GM19099 (cell line): ENCODE measurements around the gene TGFBR3.

Experiments used
- POLR2A ChIP-seq: IDR thresholded peaks from 3 replicates; pipeline ENCODE4 v1.6.1; 2011; ENCODE audit warnings: low read depth; ENCODE audit not compliant: insufficient read length; ENCODE audit errors: extremely low read depth

The TGFBR3 gene

DNA sequence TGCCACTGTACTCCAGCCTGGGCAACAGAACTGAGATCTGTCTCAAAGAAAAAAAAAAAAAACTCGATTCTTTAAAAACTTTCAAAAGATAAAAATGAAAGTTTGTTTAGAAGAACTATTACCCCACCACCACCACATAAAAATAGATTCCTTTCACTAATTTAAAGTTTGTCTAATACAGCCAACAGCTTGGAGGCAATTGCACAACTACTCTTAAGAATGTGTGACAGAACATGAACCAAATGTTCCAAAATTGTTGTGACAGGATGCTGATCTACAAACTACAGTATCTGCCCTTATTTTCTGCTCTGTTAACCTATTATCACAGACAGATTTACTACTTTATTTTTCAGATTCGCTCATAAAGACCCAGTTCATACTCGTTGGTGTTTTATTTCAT is 5.5 kb upstream of the TGFBR3 start:
- TF ChIP-seq POLR2A, result no peak

DNA sequence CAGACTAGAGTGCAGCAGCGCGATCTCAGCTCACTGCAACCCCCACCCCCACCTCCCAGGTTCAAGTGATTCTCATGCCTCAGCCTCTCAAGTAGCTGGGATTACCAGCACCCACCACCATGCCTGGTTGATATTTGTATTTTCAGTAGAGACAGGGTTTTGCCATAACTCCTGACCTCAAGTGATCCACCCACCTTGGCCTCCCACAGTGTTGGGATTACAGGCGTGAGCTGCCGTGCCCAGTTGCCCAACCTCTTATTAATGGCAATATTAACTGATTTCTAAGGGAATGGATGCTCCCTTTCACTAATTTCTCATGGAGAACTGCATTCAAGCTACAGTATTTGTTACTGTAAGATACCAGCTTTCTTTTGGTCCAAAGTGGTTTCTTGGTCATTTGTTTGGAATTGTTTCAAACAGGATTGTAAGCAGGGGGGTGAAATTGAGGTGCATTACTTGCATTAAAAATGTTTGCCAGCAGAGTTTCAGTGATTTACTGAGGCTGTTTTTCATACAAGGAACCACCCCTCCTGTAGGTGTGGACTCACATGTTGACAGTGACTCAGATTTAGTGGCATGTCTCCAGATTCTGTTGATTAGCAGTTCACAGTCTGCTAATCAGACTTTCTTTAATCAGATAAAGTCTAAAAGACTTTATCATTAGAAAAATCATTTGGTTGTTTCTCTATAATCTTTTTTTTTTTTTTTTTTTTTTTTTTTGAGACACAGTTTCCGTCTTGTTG is 3.9 kb upstream of the TGFBR3 start:
- no peak for TF ChIP-seq POLR2A

DNA sequence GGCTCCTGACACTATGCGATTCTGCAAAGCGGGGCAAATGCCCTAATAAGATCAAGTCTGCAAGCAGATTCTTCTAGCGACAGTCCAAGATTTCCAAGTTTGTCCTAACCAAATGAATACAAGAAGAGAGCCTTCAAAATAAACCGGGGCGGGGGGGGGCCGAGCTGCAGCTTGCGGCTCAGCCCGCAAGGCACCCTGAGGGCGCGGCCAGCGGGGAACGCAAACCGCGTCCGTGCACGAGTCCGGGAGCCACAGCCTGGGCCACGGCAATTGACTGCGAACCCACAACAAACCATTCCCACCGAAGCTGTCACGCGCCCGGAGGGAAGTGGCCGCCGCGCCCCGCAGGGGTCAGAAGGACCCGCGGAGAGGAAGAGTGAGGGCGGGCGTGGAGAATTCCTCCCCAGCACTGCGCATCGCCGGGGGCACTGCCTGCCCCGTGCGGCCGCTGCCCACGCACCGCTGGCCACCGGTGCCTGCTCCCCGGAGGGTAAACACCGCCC is 687 bp downstream of the TGFBR3 start:
- TF ChIP-seq POLR2A, result no peak

DNA sequence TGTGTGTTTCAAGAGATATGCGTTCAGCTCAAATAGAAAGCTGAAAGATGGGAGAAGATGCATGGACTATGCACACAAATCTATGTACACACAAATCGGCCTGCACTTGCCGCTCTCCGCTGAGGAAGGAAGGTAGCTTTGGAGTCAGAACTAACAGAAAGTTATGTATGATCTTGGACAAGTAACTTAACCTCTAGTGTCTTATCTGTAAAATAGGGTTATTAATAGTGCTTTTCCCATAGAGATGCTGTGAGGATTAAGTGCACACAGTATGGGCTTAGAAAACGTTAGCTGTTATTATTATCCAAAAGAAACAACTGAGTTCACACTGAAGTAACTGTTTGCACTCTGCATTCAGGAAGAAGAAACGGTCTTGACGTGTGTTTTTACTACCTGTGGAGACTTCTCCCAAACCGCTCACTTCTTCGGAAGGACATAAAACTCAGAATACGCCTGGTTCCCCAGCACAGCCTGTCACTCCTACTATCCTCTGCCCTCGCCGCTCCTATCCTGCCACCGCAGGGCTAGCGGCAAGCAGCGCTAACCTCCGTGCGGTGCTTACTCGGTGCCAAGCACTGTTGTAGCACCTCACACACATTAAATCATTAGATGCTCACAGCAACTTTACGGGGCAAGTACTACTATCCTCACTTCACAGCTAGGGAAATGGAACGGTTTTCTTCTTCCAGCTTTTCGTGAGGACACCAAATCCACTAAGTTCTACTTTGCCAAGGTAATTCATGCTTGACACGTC is 1.3 kb downstream of the TGFBR3 start:
- TF ChIP-seq POLR2A, result no peak

DNA sequence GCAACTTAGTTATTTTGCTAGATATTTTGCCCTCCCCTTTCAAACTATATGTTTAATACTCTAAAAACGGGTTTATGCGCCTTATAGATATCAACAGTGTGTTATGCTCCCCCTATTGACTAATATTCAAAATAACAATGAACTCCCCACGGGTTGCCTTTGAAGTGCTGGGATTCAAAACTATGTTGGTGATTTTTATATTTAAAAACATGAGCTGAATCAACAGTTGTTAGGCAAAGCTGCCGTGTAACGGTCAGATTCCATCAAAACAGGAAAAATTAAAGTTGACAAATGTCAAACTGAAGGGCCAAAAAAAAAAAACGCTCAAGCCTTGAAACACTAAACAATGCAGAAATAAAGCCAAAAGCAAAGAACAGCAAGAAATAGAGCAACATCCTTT is 2.5 kb downstream of the TGFBR3 start:
- TF ChIP-seq POLR2A, result no peak

DNA sequence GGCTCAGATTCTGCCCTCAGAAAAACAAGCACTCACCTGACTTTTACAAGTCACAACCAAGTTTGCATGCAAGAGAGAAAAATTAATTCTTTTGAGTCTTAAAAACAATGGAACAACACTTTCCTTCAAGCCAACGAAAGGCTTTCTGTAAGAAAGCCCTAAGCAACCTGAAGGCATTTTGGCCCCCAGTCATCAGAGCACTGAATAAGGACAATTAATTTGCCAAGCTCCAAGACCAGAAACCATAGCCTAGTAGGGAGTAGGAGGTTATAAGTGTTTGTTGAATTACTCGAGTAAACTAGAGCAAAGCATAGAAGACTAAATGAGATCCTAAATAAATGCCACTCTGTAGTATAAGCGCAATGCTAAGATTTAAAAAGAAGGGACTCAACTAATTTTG is 4.7 kb downstream of the TGFBR3 start:
- no peak for TF ChIP-seq POLR2A

DNA sequence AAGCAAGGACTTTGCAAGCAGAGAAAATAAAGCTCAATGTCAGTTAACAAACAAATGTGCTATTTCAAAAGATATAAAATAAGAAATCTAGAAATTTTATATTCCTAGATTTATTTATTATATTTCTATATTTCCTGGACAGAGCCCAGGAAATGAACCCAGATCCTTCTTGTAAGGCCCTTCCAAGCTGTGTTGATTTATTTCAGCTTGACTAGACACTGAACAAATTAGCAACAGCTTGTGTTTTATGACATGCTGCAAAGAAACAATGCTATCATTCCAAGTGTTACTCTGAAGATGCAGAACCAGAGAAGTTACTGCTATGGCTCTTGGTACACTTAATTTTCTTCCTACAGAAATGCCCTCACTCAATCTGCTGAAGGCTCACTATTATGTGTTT is 6.2 kb downstream of the TGFBR3 start:
- TF ChIP-seq POLR2A, result no peak

DNA sequence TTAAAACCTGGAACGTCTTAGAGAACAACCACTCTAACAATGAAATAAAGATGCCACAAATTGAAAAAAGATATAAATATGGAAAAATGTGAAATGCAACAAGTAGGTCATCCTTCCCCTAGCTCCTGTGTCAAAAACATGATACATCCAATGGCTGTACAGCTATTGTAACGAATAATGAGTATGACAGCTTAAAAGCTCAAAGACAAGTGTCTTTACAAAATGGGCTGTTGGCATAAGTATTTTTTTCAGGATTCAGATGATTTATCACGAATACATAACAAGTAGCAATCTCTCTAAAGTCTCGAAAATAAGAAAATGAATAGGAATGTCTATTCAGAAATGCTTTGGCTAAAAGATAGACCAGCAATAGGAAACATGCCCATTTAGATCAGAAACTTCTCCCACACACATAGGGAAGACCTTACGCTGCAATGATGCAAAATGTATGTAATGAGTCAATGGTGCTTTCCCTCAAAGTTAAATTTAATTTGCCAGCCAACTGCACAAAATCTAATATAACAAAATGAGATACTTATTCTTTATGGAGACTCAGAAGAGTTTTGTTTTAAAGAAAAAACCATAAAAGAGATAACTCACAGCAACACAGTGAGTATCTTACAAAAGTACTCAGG is 8.3 kb downstream of the TGFBR3 start:
- TF ChIP-seq POLR2A, result no peak

DNA sequence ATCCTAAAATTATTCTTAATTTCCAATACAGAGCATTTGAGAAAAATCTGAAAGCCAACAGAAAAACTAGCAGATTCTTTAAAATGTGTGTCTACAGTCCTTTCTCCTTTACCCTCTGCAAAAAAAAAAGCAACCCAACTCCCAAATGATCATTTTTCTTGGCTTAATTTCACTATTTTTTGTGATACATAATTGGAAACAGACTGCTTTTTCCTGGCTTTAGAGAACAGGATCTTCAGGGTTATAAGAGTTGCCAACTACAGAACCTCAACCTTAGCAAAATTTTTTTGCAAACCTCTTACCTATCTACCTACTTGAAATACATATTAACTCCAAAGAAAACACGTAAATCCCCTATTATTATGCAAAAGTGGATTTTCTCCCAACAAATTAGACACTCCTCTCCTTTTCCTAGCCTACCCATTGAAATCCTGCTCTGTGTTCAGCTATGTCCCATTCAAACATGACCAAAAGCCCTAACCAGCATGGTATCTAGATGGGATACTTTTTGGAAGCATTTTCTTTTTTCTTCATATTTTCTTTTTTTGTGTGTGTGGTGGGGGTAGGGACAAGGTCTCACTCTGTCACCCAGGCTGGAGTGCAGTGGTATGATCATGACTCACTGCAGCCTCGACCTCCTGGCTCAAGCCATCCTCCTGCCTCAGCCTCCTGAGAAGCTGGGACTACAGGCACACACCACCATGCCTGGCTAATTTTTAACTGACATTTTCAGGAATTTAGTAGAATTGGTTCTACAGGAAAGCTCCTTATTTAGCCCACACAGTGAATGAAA is 9.0 kb downstream of the TGFBR3 start:
- TF ChIP-seq POLR2A, result no peak

DNA sequence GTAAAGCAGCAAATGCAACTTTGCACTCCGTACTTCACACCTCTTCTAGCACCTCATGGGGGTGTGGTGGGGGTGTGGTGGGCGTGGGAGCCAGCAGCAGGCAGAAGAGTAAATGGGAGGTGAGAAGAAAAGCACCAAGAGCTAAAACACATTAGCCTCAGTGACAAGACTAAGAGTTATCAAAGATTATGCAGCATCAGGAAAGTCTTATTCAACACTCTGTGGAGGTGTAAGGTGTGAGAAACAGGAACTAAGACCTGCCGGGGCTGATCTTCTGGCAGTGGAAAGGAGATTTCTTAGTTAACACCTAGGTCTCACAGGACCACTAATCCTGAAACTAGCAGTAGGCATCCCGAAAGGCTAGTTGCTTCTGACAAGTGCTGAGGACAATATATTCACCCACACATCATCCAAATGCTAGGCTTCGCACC is 9.9 kb downstream of the TGFBR3 start:
- TF ChIP-seq POLR2A, result no peak

DNA sequence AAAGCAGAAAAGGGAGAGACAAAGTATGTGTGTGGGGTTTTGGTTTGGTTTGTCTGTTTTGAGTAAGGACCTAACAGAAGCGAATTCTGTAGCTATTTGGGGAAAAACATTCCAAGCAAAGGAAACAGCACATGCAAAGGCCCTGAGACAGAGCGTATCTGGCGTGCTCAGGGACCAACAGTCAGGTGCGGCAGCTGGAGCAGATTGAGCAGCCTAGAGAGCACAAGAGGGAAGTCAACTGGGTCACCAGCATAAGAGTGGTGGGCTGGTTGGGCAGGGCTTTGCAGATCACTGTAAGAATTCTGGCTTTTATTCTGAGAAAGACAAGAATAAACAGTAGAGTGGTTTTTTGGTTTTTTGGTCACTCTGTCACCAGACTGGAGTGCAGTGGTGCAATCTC is 11.8 kb downstream of the TGFBR3 start:
- TF ChIP-seq POLR2A, result no peak

DNA sequence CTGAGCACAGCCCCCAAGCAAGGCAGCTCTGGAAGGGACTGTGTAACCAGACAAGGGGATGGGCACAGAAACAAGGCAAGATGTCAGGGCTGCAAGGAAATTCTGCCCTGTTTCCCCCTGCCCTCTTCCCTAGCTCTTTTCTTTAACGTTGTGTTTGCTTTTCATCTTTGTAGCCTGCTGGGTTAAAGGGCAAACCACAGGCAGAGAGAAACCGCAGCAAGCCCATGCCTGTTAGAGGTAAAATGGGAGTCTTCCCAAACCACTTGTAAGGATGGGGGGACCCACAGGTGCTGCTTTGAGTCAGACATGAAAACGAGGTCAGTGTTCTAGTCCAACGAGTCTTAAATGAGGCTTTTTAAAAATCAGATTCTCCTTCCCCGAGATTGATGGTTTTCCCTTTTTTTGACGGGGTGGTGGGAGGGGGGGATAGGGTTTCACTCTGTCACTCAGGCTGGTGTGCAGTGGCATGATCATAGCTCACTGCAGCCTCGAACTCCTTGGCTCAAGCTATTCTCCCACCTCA is 13.3 kb downstream of the TGFBR3 start:
- TF ChIP-seq POLR2A, result no peak

DNA sequence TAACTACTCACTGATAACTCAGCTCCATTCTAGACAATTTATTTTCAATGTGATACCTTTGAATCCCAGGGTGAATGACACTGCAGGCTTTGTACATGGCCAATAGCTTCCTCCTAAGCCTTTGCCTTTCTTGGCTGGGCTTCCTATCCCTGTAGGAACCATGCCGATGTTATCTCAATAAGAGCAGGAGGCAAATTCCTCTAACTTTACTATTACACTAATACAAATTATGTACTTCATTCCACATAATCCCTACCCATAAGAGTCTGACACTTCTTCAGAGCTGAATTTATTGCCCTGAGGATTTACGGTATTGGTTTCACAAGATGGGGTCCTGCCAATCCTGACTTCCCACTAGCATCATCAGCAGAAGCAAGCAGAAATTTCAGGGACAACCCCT is 14.0 kb downstream of the TGFBR3 start:
- TF ChIP-seq POLR2A, result no peak

DNA sequence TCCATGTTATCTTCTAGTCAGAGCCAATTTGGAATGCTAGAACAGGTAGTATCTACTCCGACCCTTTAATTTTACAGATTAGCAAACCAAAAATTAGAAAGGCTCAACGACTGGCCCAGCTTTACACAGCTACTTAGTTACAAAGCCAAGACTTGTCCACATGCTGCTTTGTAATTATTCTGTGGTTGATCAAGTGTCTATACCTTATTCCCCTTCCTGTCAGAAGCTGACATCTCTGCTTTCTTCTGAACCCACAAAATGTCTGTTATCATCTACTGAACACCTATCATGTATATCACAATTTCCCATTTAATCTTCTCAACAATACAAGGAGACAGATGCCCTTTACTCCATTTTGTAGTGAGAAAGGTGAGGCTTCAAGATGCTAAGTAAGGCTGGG is 15.6 kb downstream of the TGFBR3 start:
- no peak for TF ChIP-seq POLR2A

DNA sequence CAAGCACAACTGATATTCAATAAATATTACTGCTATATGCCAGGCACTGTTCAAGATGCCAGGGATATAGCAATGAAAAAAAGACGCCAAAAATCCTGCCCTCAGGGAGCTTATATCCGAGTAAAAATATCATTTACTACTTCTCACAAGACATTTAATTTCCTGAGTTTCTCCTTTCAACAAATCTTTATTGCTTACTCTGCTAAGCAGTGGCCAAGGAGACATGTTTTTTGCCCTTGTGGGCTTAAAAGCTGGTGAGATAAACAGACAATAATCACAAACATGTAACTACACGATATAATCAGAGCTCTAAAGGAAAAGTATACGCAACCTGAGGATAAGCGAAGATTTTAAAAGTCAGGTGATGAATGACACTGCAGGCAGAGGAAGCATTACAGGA is 19.5 kb downstream of the TGFBR3 start:
- TF ChIP-seq POLR2A, result no peak

DNA sequence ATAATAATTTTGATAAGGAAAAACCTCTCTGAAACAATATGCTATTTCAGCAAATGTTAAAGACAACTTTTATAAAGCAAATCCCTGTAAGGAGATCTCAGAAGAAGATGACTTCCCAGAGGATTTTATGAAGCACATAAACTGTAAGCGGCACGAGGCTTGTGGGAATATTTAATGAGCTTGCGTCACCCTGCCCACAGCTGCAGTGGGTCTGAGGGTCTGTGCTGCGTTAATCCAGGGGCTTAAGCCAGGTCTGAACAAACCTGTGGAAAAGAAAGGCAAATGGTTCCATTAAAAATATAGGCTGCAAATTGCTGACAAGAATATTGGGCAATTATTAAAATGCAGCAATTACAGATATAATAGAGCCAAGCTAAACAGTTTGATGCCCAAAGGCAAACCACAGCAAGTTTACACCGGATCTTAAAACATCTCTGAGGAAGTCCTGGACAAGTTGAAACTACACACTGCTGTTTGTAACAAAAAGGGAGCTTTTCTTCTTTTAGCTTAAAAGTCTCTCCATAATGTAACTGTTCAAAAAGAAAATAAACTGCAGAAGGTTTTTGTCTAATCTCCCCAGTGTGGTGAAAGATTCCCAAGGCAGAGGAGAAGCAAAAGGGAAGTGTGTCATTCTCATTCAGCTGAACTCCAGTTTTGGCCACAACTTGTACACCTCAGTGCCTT is 21.8 kb downstream of the TGFBR3 start:
- no peak for TF ChIP-seq POLR2A
